GM23248 (cell line): ENCODE measurements around the gene VLDLR.

ENCODE experiments used
- EZH2 ChIP-seq: fragments of 200-600 bp; sonication (generic); IDR thresholded peaks from 2 replicates; pipeline ENCODE4 v1.6.1; 2018; ENCODE audit warnings: antibody characterized with exemption, mild to moderate bottlenecking; ENCODE audit not compliant: insufficient read depth, poor library complexity, severe bottlenecking
- EZH2phosphoT487 ChIP-seq: fragments of 200-600 bp; sonication (generic); IDR thresholded peaks from 2 replicates; pipeline ENCODE4 v1.6.1; 2018; ENCODE audit warnings: antibody characterized with exemption, moderate library complexity, mild to moderate bottlenecking, low read depth; ENCODE audit not compliant: insufficient read depth

- TF ChIP-seq EZH2: no peak
- no peak for TF ChIP-seq EZH2phosphoT487
These were observed 51.6 kb downstream of the VLDLR start for GRCh38 chr9:2673161-2673560.
